Omental fat pad (tissue), 4 donors: Measurements from ENCODE around the gene HNRNPC. TPM values are rescaled to one million over a fixed set of nuclear protein-coding genes. Genes with fewer than 3 reads are reported as not detected.
"Not testable (repeated sequence)": the region's sequence is repeated elsewhere in the genome, so short reads cannot be mapped to it uniquely, and the experiment has no call there.

Experiments
- ATAC-seq: fragments of 150-250 bp; one replicate; pipeline ENCODE4 v1.9.1; 2016; ENCODE audit warnings: mild to moderate bottlenecking, moderate library complexity; ENCODE audit not compliant: low FRiP score
- DNase-seq: peaks from one replicate; pipeline ENCODE4 v3.0.0-alpha.2; 2019; ENCODE audit warnings: low spot score
- total RNA-seq, 4 donors: library from RNA; depleted of rRNA; stranded (reverse); fragments of >200 nt; gene quantifications; one replicate each; pipeline ENCODE4 v1.1.0, GENCODE V29; 2016
- TF ChIP-seq, protein P1 (sequence below), 3 donors: fragments of 450-650 bp; IDR thresholded peaks; one replicate each; pipeline ENCODE4 v1.5.1; 2016 to 2017; ENCODE audit warnings: antibody characterized with exemption in 3 of 3, mild to moderate bottlenecking in 3 of 3, moderate library complexity in 2 of 3

HNRNPC gene
- total RNA-seq, 4 donors from 2014 or later = 361 to 619 (median 454) TPM

DNA sequence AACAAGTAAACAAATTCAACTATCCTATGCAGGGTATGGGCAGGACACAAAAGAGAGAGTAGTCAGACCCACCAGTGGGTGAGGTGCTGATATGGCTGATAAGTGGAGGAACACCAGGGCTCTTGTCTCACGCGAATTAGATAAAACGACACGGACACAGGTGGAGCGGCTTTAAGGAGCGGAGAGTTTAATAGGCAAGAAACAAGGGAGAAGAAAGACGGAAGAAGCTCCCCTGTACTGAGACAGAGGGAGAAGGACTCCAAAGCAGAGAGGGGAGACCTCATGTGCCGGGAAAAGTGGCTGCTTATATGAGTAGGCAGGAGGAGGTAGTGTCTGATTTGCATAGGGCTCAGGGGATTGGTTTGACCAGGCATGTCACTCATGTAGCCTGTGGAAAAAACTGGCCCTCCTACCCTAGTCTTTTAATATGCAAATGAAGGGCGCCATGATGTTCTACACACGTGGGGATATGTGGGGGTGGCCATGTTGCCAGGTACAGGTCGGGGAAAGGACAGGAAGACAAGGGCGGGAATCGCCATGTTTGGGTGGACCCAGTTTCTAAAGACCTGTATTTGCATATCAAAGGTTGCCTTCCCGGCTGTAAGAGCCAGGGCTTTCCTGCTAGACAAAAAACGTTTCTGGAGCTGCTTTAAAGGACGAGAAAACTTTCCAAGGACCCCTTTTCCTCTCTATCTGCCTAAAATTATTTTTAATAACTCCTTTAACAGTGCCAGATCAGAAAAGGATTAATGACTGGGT is 39.4 kb upstream of the HNRNPC start:
- peak; percentile 95 for ATAC-seq
- TF ChIP-seq, protein P1, sequence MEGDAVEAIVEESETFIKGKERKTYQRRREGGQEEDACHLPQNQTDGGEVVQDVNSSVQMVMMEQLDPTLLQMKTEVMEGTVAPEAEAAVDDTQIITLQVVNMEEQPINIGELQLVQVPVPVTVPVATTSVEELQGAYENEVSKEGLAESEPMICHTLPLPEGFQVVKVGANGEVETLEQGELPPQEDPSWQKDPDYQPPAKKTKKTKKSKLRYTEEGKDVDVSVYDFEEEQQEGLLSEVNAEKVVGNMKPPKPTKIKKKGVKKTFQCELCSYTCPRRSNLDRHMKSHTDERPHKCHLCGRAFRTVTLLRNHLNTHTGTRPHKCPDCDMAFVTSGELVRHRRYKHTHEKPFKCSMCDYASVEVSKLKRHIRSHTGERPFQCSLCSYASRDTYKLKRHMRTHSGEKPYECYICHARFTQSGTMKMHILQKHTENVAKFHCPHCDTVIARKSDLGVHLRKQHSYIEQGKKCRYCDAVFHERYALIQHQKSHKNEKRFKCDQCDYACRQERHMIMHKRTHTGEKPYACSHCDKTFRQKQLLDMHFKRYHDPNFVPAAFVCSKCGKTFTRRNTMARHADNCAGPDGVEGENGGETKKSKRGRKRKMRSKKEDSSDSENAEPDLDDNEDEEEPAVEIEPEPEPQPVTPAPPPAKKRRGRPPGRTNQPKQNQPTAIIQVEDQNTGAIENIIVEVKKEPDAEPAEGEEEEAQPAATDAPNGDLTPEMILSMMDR (IDR thresholded peaks at IDR 0.05) = no peak
- DNase-seq = peak; percentile 36

DNA sequence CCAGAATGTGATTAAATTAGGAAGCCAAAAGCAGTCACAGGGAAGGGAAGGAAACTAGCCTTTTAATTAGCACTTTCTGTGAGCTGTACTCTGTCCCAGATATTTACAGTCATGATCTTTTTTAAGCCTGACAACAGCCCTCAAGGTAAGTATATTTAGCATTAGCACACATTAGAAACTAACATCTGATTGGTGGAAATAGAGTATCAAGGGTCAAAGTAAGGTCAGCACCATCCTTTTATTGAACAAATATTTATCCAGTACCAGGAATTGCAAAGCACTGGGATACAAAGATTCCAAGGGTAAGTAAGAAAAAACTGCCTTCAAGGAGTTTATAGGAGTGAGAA is 38.9 kb upstream of the HNRNPC start:
- TF ChIP-seq, protein P1 (IDR thresholded peaks at IDR 0.05) = no peak
- DNase-seq (no peak), ATAC-seq (no peak)

DNA sequence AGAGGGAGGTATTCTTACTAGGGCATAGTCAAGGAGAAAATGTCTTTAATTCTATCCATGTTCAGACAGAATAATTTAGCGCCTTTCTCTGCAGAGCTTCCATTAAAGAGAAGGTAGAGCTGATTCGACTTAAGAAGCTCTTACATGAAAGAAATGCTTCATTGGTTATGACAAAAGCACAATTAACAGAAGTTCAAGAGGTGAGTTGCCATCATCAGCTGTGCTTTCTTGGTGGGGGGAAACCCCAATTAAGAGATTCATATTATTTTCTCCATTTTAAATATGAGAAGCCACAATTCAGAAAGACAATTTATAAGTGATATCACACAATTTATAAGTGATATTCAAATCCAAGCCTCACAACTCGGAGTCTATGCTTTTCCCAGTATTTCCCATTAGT is 38.4 kb upstream of the HNRNPC start:
- TF ChIP-seq, protein P1 (IDR thresholded peaks at IDR 0.05) = no peak
- no peak for ATAC-seq
- no peak for DNase-seq

DNA sequence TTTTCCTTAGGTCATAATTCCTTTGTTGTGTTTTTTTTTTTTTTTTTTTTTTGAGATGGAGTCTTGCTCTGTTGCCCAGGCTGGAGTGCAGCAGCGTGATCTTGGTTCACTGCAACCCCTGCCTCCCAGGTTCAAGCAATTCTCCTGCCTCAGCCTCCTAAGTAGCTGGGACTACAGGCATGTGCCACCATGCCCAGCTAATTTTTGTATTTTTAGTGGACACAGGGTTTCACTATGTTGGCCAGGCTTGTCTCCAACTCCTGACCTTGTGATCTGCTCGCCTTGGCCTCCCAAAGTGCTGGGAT is 33.5 kb upstream of the HNRNPC start:
- not testable (repeated sequence) for ATAC-seq, DNase-seq

DNA sequence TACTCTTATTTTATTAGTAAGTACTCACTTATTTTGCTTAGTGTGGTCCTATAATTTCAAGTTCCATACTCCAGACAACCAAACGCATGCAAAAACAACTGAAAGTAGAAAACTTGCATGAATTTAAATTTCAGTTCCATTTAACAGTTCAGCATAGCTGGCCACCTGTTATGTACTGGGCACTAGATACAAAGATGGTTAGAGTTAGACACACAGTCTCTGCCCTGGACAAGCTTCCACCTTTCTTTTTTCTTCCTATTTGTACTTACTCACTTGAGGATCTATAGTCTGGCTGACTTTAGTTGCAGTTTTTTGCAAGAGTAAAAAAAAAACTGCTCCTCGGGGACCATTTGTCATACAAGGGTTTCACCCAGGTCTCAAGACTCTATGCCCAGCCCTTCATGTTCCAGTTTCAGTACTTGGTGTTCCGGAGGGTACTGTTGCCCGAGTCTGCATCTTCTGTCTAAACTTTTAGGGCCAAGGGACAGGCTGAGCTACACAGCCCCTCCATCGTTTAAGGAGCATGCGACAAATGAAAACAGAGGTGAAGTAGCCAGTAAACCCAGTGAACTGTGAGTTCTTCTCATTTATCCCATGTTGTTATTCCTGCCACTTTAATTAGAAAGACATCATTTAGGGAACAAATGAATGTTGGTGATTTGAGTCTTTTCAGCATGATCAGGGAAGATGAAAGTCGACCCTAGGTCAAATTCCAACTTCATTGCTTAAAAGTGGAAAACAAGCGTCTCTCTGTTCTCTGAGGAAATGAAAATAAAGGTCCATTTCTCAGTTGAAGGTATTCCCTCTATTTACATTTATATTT is 33.0 kb upstream of the HNRNPC start:
- TF ChIP-seq, protein P1 (IDR thresholded peaks at IDR 0.05) = no peak
- no peak for ATAC-seq

DNA sequence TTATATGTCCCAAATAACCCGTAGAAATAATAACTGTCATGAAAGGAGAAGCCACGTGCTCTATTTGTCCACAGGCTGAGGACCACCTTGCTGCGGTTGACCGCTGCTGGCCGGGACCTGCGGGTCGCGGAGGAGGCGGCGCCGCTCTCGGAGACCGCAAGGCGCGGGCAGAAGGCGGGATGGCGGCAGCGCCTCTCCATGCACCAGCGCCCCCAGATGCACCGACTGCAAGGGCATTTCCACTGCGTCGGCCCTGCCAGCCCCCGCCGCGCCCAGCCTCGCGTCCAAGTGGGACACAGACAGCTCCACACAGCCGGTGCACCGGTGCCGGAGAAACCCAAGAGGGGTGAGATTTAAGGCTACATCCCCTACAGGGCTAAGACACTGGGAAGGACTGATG is 31.6 kb upstream of the HNRNPC start:
- ATAC-seq (no peak), DNase-seq (no peak)
- TF ChIP-seq, protein P1 (IDR thresholded peaks at IDR 0.05) = no peak

More for the DNA sequence above, 33.0 kb upstream of the HNRNPC start:
- DNase-seq = no peak

DNA sequence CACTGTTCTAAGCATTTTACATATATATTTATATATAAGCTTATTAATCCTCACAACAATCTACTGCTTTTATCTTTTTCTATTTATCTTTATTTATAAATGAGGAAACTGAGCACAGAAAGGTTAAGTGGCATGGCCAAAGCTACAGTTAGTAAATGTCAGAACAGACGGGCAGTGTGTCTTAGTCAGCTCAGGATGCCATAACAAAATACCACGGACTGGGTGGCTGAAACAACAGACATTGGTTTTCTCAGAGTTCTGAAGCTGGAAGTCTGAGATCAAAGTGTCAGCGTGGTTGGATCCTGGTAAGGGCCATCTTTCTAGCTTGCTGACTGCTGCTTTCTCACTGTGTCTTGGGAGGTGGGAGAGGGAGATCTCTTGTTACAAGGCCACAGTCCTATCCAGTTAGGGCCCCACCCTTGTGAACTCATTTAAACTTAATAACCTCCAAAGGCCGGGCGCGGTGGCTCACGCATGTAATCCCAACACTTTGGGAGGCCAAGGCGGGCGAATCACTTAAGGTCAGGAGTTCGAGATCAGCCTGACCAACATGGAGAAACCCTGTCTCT is 30.4 kb upstream of the HNRNPC start:
- TF ChIP-seq, protein P1 (IDR thresholded peaks at IDR 0.05) = no peak
- ATAC-seq (no peak), DNase-seq (no peak)
